Uterus (tissue), 4 donors: Measurements from ENCODE around the gene KRTDAP. TPM values are rescaled to one million over a fixed set of nuclear protein-coding genes. Genes with fewer than 3 reads are reported as not detected.

Experiments used
- DNase-seq, 2 donors: peaks; one replicate each; pipeline ENCODE4 v3.0.0-alpha.2; 2019 to 2020
- H3K27ac ChIP-seq, 2 donors: fragments of 200-600 bp; sonication (generic); 1 replicate in 1 of 2; 2 replicates in 1 of 2; pipeline ENCODE4 v1.5.1; 2016 to 2018
- H3K27me3 ChIP-seq, 2 donors: fragments of 200-600 bp; sonication (generic); one replicate each; pipeline ENCODE4 v1.5.1; 2018 to 2019; ENCODE audit warnings: control low read depth in 1 of 2
- H3K36me3 ChIP-seq, 2 donors: fragments of 200-600 bp; sonication (generic); one replicate each; pipeline ENCODE4 v1.5.1; 2019; ENCODE audit warnings: control low read depth in 1 of 2
- H3K4me1 ChIP-seq, 2 donors: fragments of 200-600 bp; sonication (generic); one replicate each; pipeline ENCODE4 v1.5.1; 2018 to 2019; ENCODE audit warnings: control low read depth in 1 of 2
- H3K4me3 ChIP-seq, 2 donors: fragments of 200-600 bp; sonication (generic); 1 replicate in 1 of 2; 2 replicates in 1 of 2; pipeline ENCODE4 v1.5.1; 2018 to 2019; ENCODE audit warnings: mild to moderate bottlenecking in 1 of 2
- H3K9me3 ChIP-seq, 2 donors: fragments of 200-600 bp; sonication (generic); one replicate each; pipeline ENCODE4 v1.5.1; 2019; ENCODE audit warnings: control low read depth in 1 of 2
- CTCF ChIP-seq, 4 experiments: fragments of 200-600 bp in 2 of 4; fragments of 450-650 bp in 2 of 4; sonication (generic) in 2 of 4; IDR thresholded peaks; one replicate each; pipeline ENCODE4 v1.5.1; 2016 to 2019; ENCODE audit warnings: antibody characterized with exemption in 4 of 4, mild to moderate bottlenecking in 2 of 4, moderate library complexity in 1 of 4
- POLR2A ChIP-seq, 2 donors: fragments of 450-650 bp; IDR thresholded peaks; one replicate each; pipeline ENCODE4 v1.6.1; 2016; ENCODE audit warnings: antibody characterized with exemption in 2 of 2, mild to moderate bottlenecking in 1 of 2, moderate library complexity in 1 of 2
- intact Hi-C: fragments of 100-400 bp; cut with DNase I; formaldehyde crosslinking; loops from one replicate; pipeline ENCODE4 v1.15.1; 2023; ENCODE audit warnings: low total_unique reads
- total RNA-seq, 4 donors: library from RNA; depleted of rRNA in 3 of 4; stranded (reverse); fragments of >200 nt in 3 of 4; gene quantifications; one replicate each; pipeline versions ENCODE4 v1.1.0 to v1.2.4, GENCODE V29; 2014 to 2023
- donor health status: DM: yes; HTN: yes; CAD: no.

The KRTDAP gene
- total RNA-seq, 4 donors from 2014 or later = not detected

GRCh38 chr19:35501684-35502083 is 11.4 kb upstream of the KRTDAP start:
- intact Hi-C loops = no loop called here
- DNase-seq = peak in 1 of 2 donors; percentile 34
- Histone ChIP-seq H3K4me3 (no peak overlapping the region), H3K4me1 (no peaks in the 10 kb centered on the region), H3K27ac (no peak overlapping the region), H3K9me3 (no peaks in the 10 kb centered on the region), H3K36me3 (no peaks in the 10 kb centered on the region), H3K27me3 (no peaks in the 10 kb centered on the region)
- TF ChIP-seq POLR2A (IDR thresholded peaks at IDR 0.05) (no peak), CTCF (IDR thresholded peaks at IDR 0.05) (no peak)

GRCh38 chr19:35500611-35501010 is 10.3 kb upstream of the KRTDAP start:
- intact Hi-C loops = no loop called here
- no peak overlapping the region for H3K4me3 ChIP-seq
- no peaks in the 10 kb centered on the region for H3K9me3 ChIP-seq
- H3K4me1 ChIP-seq = no peaks in the 10 kb centered on the region
- no peak for DNase-seq
- no peak overlapping the region for H3K27ac ChIP-seq
- H3K36me3 ChIP-seq = no peaks in the 10 kb centered on the region
- TF ChIP-seq CTCF (IDR thresholded peaks at IDR 0.05) = no peak
- no peak for TF ChIP-seq POLR2A (IDR thresholded peaks at IDR 0.05)
- no peaks in the 10 kb centered on the region for H3K27me3 ChIP-seq

GRCh38 chr19:35498984-35499527 is 8.8 kb upstream of the KRTDAP start:
- no peaks in the 10 kb centered on the region for H3K36me3 ChIP-seq
- no peak for DNase-seq
- no peaks in the 10 kb centered on the region for H3K27me3 ChIP-seq
- no peak overlapping the region for H3K27ac ChIP-seq
- no peaks in the 10 kb centered on the region for H3K4me1 ChIP-seq
- TF ChIP-seq POLR2A (IDR thresholded peaks at IDR 0.05) (no peak), CTCF (IDR thresholded peaks at IDR 0.05) (no peak)
- H3K9me3 ChIP-seq = no peaks in the 10 kb centered on the region
- no peak overlapping the region for H3K4me3 ChIP-seq
- intact Hi-C loops = no loop called here

- Histone ChIP-seq H3K27ac (no peak overlapping the region), H3K27me3 (no peaks in the 10 kb centered on the region), H3K36me3 (no peaks in the 10 kb centered on the region), H3K9me3 (no peaks in the 10 kb centered on the region), H3K4me3 (no peak overlapping the region), H3K4me1 (no peaks in the 10 kb centered on the region)
- DNase-seq = no peak
- no peak for TF ChIP-seq POLR2A (IDR thresholded peaks at IDR 0.05)
- no peak for TF ChIP-seq CTCF (IDR thresholded peaks at IDR 0.05)
- intact Hi-C loops = no loop called here
Observed at GRCh38 chr19:35498220-35498619, 8.0 kb upstream of the KRTDAP start.

GRCh38 chr19:35497406-35497805 is 7.1 kb upstream of the KRTDAP start:
- TF ChIP-seq POLR2A (IDR thresholded peaks at IDR 0.05) (no peak), CTCF (IDR thresholded peaks at IDR 0.05) (no peak)
- no peak for DNase-seq
- Histone ChIP-seq H3K27me3 (no peaks in the 10 kb centered on the region), H3K4me1 (no peaks in the 10 kb centered on the region), H3K4me3 (no peak overlapping the region), H3K36me3 (no peaks in the 10 kb centered on the region), H3K9me3 (no peaks in the 10 kb centered on the region), H3K27ac (no peak overlapping the region)
- intact Hi-C loops = no loop called here
